Right atrium auricular region (tissue), 2 donors: ENCODE measurements around the gene KANSL3. TPM values are rescaled to one million over a fixed set of nuclear protein-coding genes. Genes with fewer than 3 reads are reported as not detected.
A peak's percentile ranks its signal among the peaks of the same experiment; 100 is the strongest.
"Not testable (repeated sequence)": the region's sequence is repeated elsewhere in the genome, so short reads cannot be mapped to it uniquely, and the experiment has no call there.

Experiments used
- DNase-seq: peaks from one replicate; pipeline ENCODE4 v3.0.0-alpha.2; 2019; ENCODE audit warnings: low spot score
- H3K27ac ChIP-seq, 2 donors: fragments of 200-600 bp; sonication (generic); 1 replicate in 1 of 2; 2 replicates in 1 of 2; pipeline ENCODE4 v1.5.1; 2016 to 2019
- H3K27me3 ChIP-seq, 2 donors: fragments of 200-600 bp; sonication (generic); one replicate each; pipeline versions ENCODE4 v1.5.1 to v1.6.0; 2017 to 2019
- H3K36me3 ChIP-seq: fragments of 200-600 bp; sonication (generic); one replicate; pipeline ENCODE4 v1.5.1; 2016
- H3K4me1 ChIP-seq, 2 donors: fragments of 200-600 bp; sonication (generic); one replicate each; pipeline versions ENCODE4 v1.5.1 to v1.6.0; 2017 to 2019
- H3K4me3 ChIP-seq, 2 donors: fragments of 200-600 bp; sonication (generic); 1 replicate in 1 of 2; 2 replicates in 1 of 2; pipeline ENCODE4 v1.5.1; 2017 to 2019; ENCODE audit warnings: mild to moderate bottlenecking in 1 of 2, moderate library complexity in 1 of 2
- H3K9me3 ChIP-seq, 2 donors: fragments of 200-600 bp; sonication (generic); one replicate each; pipeline ENCODE4 v1.5.1; 2019
- CTCF ChIP-seq, 2 donors: fragments of 200-600 bp; sonication (generic); IDR thresholded peaks; one replicate each; pipeline ENCODE4 v1.5.1; 2019; ENCODE audit warnings: antibody characterized with exemption in 2 of 2
- total RNA-seq, 2 donors: library from RNA; depleted of rRNA; stranded (reverse); fragments of >200 nt; gene quantifications; one replicate each; pipeline ENCODE4 v1.1.0, GENCODE V29; 2016

Gene KANSL3
- total RNA-seq, 2 donors from 2014 or later: 27.3 to 29.4 TPM

GRCh38 chr2:96555146-96555610 is 82.9 kb downstream of the KANSL3 start:
- Histone ChIP-seq H3K27me3 (no peaks in the 10 kb centered on the region), H3K4me1 (peaks cover 0 to 12% of the 10 kb centered on the region in 2 donors), H3K4me3 (no peak overlapping the region), H3K27ac (no peak overlapping the region), H3K9me3 (no peaks in the 10 kb centered on the region), H3K36me3 (peaks cover 26% of the 10 kb centered on the region)
- no peak for DNase-seq
- no peak for TF ChIP-seq CTCF (IDR thresholded peaks at IDR 0.05)

- Histone ChIP-seq H3K4me3 (no peak overlapping the region), H3K27me3 (no peaks in the 10 kb centered on the region), H3K36me3 (peaks cover 32% of the 10 kb centered on the region), H3K9me3 (no peaks in the 10 kb centered on the region), H3K27ac (no peak overlapping the region), H3K4me1 (peaks cover 0 to 12% of the 10 kb centered on the region in 2 donors)
- TF ChIP-seq CTCF (IDR thresholded peaks at IDR 0.05): peak; percentile 95 to 98
- DNase-seq: no peak
Measured at GRCh38 chr2:96554293-96555145, 83.6 kb downstream of the KANSL3 start.

- H3K36me3 ChIP-seq: peaks cover 38% of the 10 kb centered on the region
- not testable (repeated sequence) for H3K27ac ChIP-seq, H3K9me3 ChIP-seq
Measured at GRCh38 chr2:96553957-96554292, 84.2 kb downstream of the KANSL3 start.

GRCh38 chr2:96553176-96553956 is 84.7 kb downstream of the KANSL3 start:
- H3K9me3 ChIP-seq: no peaks in the 10 kb centered on the region
- DNase-seq: no peak
- H3K4me1 ChIP-seq: peaks cover 0 to 12% of the 10 kb centered on the region in 2 donors
- TF ChIP-seq CTCF (IDR thresholded peaks at IDR 0.05): no peak
- no peak overlapping the region for H3K4me3 ChIP-seq
- no peak overlapping the region for H3K27ac ChIP-seq
- H3K27me3 ChIP-seq: no peaks in the 10 kb centered on the region
- H3K36me3 ChIP-seq: peaks cover 44% of the 10 kb centered on the region

More at GRCh38 chr2:96553957-96554292, 84.2 kb downstream of the KANSL3 start:
- not testable (repeated sequence) for H3K4me3 ChIP-seq, H3K27me3 ChIP-seq, DNase-seq
- H3K4me1 ChIP-seq: peaks cover 0 to 12% of the 10 kb centered on the region in 2 donors

- peaks cover 0 to 15% of the 10 kb centered on the region in 2 donors for H3K4me1 ChIP-seq
- no peak overlapping the region for H3K4me3 ChIP-seq
- H3K36me3 ChIP-seq: peaks cover 50% of the 10 kb centered on the region
- H3K27me3 ChIP-seq: no peaks in the 10 kb centered on the region
- no peak for TF ChIP-seq CTCF (IDR thresholded peaks at IDR 0.05)
- no peaks in the 10 kb centered on the region for H3K9me3 ChIP-seq
- H3K27ac ChIP-seq: no peak overlapping the region
- DNase-seq: no peak
Measured at GRCh38 chr2:96552315-96553175, 85.6 kb downstream of the KANSL3 start.
